ENCODE results near the gene KANK2. TPM values are rescaled to one million over a fixed set of nuclear protein-coding genes. Genes with fewer than 3 reads are reported as not detected.

Gene KANK2
- total RNA-seq, 1 experiment from 2014 or later = 17.6 TPM

- Mint-ChIP-seq H3K9me3 (ENCODE audit: unreplicated experiment) (no peaks in the 10 kb centered on the region), H3K27ac (ENCODE audit: unreplicated experiment) (no peak overlapping the region), H3K27me3 (ENCODE audit: insufficient read depth, unreplicated experiment) (no peaks in the 10 kb centered on the region), H3K36me3 (ENCODE audit: insufficient read depth, unreplicated experiment) (peaks cover 35% of the 10 kb centered on the region), H3K4me1 (ENCODE audit: low read depth, unreplicated experiment) (no peaks in the 10 kb centered on the region), H3K4me3 (ENCODE audit: unreplicated experiment) (no peak overlapping the region)
- no TSS peak for BruUV-seq (replicated peaks)
- no peak overlapping the region for H3K4me3 ChIP-seq (ENCODE audit: low read depth, low read length)
- ChIA-PET CTCF (no interaction called here), POLR2A (no interaction called here)
- H3K9me3 ChIP-seq = no peaks in the 10 kb centered on the region
- H3K4me1 ChIP-seq = no peaks in the 10 kb centered on the region
- intact Hi-C loops (cut with micrococcal nuclease; ENCODE audit: unreplicated experiment) = no loop called here
- no peak for DNase-seq
- H3K36me3 ChIP-seq (ENCODE audit: control insufficient read depth, insufficient read depth, low read length) = peaks cover 4% of the 10 kb centered on the region
- no peaks in the 10 kb centered on the region for H3K27me3 ChIP-seq (replicated peaks; ENCODE audit: control insufficient read depth, insufficient read depth, low read length)
- no peak for TF ChIP-seq CTCF (IDR thresholded peaks at IDR 0.05; ENCODE audit: insufficient read depth in 1 of 2, low read depth in 1 of 2, low read length in 1 of 2, severe bottlenecking in 1 of 2, unreplicated experiment in 1 of 2)
These were observed 42.7 kb upstream of the KANK2 start for GRCh38 chr19:11240008-11240444.

GRCh38 chr19:11239377-11240000 is 42.1 kb upstream of the KANK2 start, which contains the start of gene ANGPTL8:
TSS of gene ANGPTL8 (plus strand) at chr19:11239619. CDS start at chr19:11239638, 19 bp downstream.
- Histone ChIP-seq H3K4me3 (ENCODE audit: low read depth, low read length) (no peak within 1 kb of the TSS), H3K9me3 (no peaks in the 10 kb centered on the region), H3K4me1 (no peaks in the 10 kb centered on the region), H3K27me3 (replicated peaks; ENCODE audit: control insufficient read depth, insufficient read depth, low read length) (no peaks in the 10 kb centered on the region), H3K36me3 (ENCODE audit: control insufficient read depth, insufficient read depth, low read length) (peaks cover 4% of the 10 kb centered on the region)
- Mint-ChIP-seq H3K36me3 (ENCODE audit: insufficient read depth, unreplicated experiment) (peaks cover 38% of the 10 kb centered on the region), H3K4me3 (ENCODE audit: unreplicated experiment) (no peak within 1 kb of the TSS), H3K9me3 (ENCODE audit: unreplicated experiment) (no peaks in the 10 kb centered on the region), H3K4me1 (ENCODE audit: low read depth, unreplicated experiment) (no peaks in the 10 kb centered on the region), H3K27ac (ENCODE audit: unreplicated experiment) (no peak within 1 kb of the TSS), H3K27me3 (ENCODE audit: insufficient read depth, unreplicated experiment) (no peaks in the 10 kb centered on the region)
- ChIA-PET POLR2A (no interaction called here), CTCF (no interaction called here)
- no peak for TF ChIP-seq CTCF (IDR thresholded peaks at IDR 0.05; ENCODE audit: insufficient read depth in 1 of 2, low read depth in 1 of 2, low read length in 1 of 2, severe bottlenecking in 1 of 2, unreplicated experiment in 1 of 2)
- intact Hi-C loops (cut with micrococcal nuclease; ENCODE audit: unreplicated experiment) = no loop called here
- DNase-seq = no peak
- no TSS peak for BruUV-seq (replicated peaks)

- Histone ChIP-seq H3K9me3 (no peaks in the 10 kb centered on the region), H3K4me3 (ENCODE audit: low read depth, low read length) (no peak overlapping the region), H3K27me3 (replicated peaks; ENCODE audit: control insufficient read depth, insufficient read depth, low read length) (no peaks in the 10 kb centered on the region), H3K4me1 (no peaks in the 10 kb centered on the region), H3K36me3 (ENCODE audit: control insufficient read depth, insufficient read depth, low read length) (peaks cover 4% of the 10 kb centered on the region)
- Mint-ChIP-seq H3K4me1 (ENCODE audit: low read depth, unreplicated experiment) (no peaks in the 10 kb centered on the region), H3K36me3 (ENCODE audit: insufficient read depth, unreplicated experiment) (peaks cover 41% of the 10 kb centered on the region), H3K27ac (ENCODE audit: unreplicated experiment) (no peak overlapping the region), H3K9me3 (ENCODE audit: unreplicated experiment) (no peaks in the 10 kb centered on the region), H3K27me3 (ENCODE audit: insufficient read depth, unreplicated experiment) (no peaks in the 10 kb centered on the region), H3K4me3 (ENCODE audit: unreplicated experiment) (no peak overlapping the region)
- CTCF ChIA-PET = no interaction called here
- POLR2A ChIA-PET = no interaction called here
- no peak for TF ChIP-seq CTCF (IDR thresholded peaks at IDR 0.05; ENCODE audit: insufficient read depth in 1 of 2, low read depth in 1 of 2, low read length in 1 of 2, severe bottlenecking in 1 of 2, unreplicated experiment in 1 of 2)
- DNase-seq = no peak
- BruUV-seq (replicated peaks) = no TSS peak
- intact Hi-C loops (cut with micrococcal nuclease; ENCODE audit: unreplicated experiment) = no loop called here
These were observed 41.5 kb upstream of the KANK2 start for GRCh38 chr19:11238781-11239376.
